Measurements from ENCODE around the gene FOXB2.
"Not testable (repeated sequence)": the region's sequence is repeated elsewhere in the genome, so short reads cannot be mapped to it uniquely, and the experiment has no call there.

Gene FOXB2

GRCh38 chr9:77016121-77016525 is 3.3 kb upstream of the FOXB2 start:
- no peak for DNase-seq (ENCODE audit: low read depth in 2 of 2)

- no peak for DNase-seq (ENCODE audit: low read depth in 2 of 2)
These were observed 2.6 kb upstream of the FOXB2 start for GRCh38 chr9:77016526-77017504.

DNA sequence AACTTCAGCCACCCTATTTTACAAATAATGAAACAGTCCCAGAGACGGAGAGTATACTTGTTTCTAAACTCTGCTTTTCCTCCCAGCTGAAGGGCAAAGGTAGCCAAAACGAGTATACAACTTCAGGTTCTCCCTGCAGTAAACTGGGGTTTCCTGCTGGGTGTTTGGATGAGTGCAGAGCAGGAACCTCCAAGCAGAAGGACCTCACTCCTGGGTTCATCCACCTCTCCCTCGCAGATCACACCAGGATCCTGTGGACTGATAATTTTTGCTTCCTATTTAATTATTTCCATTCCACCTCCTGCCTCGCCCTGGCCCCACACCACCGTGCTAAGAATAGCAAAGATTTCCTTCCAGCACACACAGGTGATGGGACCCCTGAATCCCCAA is 2.0 kb upstream of the FOXB2 start:
- no peak for DNase-seq (ENCODE audit: low read depth in 2 of 2)

DNA sequence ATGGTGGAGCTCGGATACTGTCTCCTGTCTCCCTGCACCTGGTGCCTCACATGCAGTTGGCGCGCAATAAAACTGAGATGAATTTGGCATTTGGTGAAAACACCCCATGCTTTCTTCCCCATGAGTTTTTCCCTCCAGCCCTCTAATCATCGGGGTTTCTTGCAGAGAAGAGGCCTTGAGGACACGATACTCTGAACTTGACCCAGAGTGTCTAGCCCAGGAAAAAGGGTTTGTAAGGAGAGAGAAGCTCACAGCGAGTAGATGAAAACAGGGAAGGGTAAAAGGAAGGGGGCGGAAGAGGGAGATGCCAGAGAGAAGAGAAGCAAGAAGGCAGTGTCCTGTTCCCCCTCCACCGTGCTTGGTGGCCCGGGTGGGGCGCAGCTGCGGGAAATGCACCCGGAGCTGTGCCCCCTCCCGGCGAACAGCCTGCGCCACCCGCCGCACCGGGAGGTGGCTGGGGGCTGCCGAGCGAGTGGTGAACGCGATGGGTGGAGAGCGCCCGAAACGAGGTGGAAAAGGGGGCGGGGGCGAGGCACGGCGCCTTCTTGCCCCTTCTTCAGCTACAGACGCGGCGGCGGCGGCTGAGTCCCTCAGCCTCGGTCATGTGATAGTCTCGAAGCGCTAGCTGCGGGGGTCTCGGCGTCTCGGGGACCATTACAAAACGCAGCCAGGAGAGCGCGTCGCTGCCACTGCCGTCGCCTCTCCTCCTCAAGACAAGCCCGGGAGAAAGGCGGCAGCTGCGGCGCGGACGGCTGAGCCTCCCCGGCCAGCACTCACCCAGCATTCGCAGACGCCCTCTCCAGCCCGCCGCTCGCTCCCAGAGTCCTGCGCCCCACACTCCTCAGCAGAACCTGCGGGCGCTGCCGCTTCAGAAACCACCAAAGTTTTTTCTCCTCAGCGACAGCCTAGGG is 1.1 kb upstream of the FOXB2 start:
- DNase-seq (ENCODE audit: low read depth in 2 of 2), result no peak

DNA sequence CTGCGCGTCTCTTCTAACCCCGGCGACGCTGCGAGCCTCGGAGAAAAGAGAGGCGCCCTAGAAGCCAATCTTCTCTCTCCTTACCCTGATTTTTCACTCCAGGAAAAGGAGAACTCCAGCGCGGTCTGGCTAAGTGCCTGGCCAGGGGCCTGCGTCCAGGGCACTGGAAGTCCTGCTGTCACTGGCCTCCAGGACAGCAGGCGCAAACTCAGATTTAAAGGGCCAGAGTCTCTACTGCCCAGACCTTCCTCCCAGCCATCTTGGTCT is 553 bp upstream of the FOXB2 start:
- DNase-seq (ENCODE audit: low read depth in 2 of 2), result no peak

DNA sequence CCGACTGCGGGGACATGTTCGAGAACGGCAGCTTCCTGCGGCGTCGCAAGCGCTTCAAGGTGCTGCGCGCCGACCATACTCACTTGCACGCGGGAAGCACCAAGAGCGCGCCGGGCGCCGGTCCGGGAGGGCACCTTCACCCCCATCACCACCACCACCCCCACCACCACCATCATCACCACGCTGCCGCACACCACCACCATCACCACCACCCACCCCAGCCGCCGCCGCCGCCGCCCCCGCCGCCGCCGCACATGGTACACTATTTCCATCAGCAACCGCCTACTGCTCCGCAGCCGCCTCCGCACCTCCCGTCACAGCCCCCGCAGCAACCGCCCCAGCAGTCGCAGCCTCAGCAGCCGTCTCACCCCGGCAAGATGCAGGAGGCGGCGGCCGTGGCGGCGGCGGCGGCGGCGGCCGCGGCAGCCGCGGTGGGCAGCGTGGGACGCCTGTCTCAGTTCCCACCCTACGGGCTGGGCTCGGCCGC is 514 bp downstream of the FOXB2 start:
- no peak for DNase-seq (ENCODE audit: low read depth in 2 of 2)

- no peak for DNase-seq (ENCODE audit: low read depth in 2 of 2)
These were observed 1.2 kb downstream of the FOXB2 start for GRCh38 chr9:77020413-77021290.

DNA sequence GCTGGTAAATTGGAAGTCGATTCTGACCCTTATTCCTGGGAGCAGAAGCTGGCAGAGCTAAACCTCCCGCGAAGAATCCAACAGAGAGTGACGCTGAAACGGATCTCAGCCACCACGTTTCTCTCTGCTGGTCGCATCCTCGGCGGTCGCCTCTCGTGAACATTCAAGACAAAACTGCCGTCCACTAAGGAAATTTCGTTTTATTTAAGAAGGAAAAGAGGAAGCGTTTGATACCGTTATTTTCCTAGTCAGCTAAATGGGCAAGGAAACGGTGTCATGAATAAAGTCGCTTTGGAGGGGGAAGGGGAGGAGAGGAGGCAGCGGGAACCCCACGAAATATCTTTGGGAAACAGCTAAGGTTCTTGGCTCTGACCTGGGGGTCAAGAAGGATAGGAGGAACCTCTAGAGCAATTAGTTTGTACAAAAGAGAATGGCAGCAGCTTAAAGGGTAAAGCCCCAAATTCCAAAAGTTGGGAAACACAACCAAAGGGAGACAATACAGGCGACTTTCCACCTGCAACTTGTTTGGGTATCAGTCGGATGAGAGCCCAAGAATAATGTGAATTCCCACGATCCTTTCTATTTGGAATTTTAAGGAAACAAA is 1.9 kb downstream of the FOXB2 start:
- no peak for DNase-seq (ENCODE audit: low read depth in 2 of 2)

- no peak for DNase-seq (ENCODE audit: low read depth in 2 of 2)
These were observed 2.7 kb downstream of the FOXB2 start for GRCh38 chr9:77021922-77022782.

DNA sequence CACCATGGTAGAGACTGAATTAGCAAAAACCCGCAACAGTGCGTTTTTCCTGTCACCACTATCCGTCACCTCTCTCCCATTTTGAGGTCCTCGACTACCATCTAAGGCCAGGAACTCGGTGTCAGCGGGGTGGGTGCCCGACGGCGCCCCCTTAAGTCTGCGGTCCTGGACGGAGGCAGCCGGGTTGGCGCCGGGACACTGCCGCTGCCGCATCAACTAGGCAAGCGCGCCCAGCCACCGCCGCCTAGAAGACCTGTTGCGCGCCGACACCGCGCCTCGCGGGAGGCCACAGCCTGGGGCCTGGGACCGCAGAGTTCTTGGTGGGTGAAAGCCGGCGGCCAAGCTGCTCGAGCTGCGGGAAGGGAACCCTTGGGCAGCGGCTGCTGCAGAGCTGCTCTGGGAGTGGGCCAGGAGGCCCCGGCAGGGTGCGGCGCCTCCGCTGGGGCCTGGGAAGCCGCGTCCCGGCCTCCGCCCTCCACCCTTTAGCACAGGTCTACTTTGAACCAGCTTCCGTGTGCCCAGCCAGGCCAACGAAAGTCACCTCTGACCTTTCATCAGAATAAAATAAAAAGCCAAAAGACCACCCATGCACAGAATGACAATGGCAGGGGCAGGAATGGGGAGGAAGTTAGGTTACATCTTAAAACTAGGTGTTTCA is 3.5 kb downstream of the FOXB2 start:
- no peak for DNase-seq (ENCODE audit: low read depth in 2 of 2)

- DNase-seq (ENCODE audit: low read depth in 2 of 2), result no peak
These were observed 4.3 kb downstream of the FOXB2 start for GRCh38 chr9:77023726-77024125.

GRCh38 chr9:77024776-77025545 is 5.5 kb downstream of the FOXB2 start:
- DNase-seq (ENCODE audit: low read depth in 2 of 2), result no peak

GRCh38 chr9:77028478-77028877 is 9.0 kb downstream of the FOXB2 start:
- DNase-seq (ENCODE audit: low read depth in 2 of 2), result no peak

DNA sequence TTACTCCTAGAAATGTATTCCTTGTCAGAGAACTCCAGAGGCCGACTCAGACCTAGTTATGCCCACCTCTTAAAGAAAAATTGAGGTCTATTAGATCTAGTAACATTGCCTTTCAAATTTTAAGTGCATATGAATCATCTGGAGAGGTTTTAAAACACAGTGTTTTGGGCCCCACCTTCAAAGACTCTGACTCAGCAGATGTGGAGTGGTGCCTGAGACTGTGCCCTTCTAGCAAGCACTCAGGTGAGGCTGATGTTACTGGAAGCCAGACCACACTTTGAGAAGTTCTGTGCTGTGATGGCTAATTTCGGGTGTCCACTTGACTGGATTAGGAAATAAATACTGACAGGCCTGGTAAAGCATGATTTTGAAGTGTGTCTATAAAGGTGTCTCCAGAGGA is 10.6 kb downstream of the FOXB2 start:
- no peak for DNase-seq (ENCODE audit: low read depth in 2 of 2)

GRCh38 chr9:77038281-77039036 is 19.0 kb downstream of the FOXB2 start:
- DNase-seq (ENCODE audit: low read depth in 2 of 2), result no peak

DNA sequence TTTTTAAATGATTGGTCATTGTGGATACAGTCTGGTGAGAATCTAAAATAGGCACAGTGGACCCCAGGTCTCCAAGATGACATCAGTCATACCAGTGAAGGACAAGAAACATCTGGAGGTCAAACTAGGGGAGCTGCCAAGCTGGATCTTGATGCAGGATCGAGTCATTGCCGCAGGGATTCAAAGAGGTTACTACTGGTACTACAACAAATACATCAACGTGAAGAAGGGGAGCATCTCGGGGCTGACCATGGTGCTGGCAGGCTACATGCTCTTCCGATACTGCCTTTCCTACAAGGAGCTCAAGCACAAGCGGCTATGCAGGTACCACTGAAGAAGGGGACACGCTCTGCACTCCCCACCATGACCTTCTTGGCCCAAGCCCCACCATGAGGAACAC is 20.9 kb downstream of the FOXB2 start:
- DNase-seq (ENCODE audit: low read depth in 2 of 2), result no peak

- not testable (repeated sequence) for DNase-seq (ENCODE audit: low read depth in 2 of 2)
These were observed 24.3 kb downstream of the FOXB2 start for GRCh38 chr9:77043743-77044142.

DNA sequence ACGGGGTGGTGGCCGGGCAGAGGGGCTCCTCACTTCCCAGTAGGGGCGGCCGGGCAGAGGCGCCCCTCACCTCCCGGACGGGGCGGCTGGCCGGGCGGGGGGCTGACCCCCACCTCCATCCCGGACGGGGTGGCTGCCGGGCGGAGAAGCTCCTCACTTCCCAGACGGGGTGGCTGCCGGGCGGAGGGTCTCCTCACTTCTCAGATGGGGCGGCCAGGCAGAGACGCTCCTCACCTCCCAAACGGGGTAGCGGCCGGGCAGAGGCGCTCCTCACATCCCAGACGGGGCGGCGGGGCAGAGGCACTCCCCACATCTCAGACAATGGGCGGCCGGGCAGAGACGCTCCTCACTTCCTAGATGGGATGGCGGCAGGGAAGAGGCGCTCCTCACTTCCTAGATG is 41.2 kb downstream of the FOXB2 start:
- DNase-seq (ENCODE audit: low read depth in 2 of 2), result not testable (repeated sequence)
